Peyer's patch (tissue), 4 donors: Measurements from ENCODE around the gene TENT5C. TPM values are rescaled to one million over a fixed set of nuclear protein-coding genes. Genes with fewer than 3 reads are reported as not detected.

ENCODE experiments used
- DNase-seq, 3 donors: peaks; one replicate each; pipeline ENCODE4 v3.0.0-alpha.2; 2017 to 2019
- H3K27ac ChIP-seq, 4 donors: fragments of 200-600 bp; sonication (generic); one replicate each; pipeline ENCODE4 v1.5.1; 2016 to 2019
- H3K27me3 ChIP-seq, 2 donors: fragments of 200-600 bp; sonication (generic); one replicate each; pipeline ENCODE4 v1.5.1; 2019
- H3K36me3 ChIP-seq, 3 donors: fragments of 200-600 bp; sonication (generic); one replicate each; pipeline ENCODE4 v1.5.1; 2016 to 2019
- H3K4me1 ChIP-seq, 4 donors: fragments of 200-600 bp; sonication (generic); one replicate each; pipeline ENCODE4 v1.5.1; 2016 to 2019
- H3K4me3 ChIP-seq, 4 donors: fragments of 200-600 bp; sonication (generic); 1 replicate in 3 of 4; 2 replicates in 1 of 4; pipeline ENCODE4 v1.5.1; 2016 to 2019; ENCODE audit warnings: mild to moderate bottlenecking in 1 of 4
- H3K9me3 ChIP-seq, 4 donors: fragments of 200-600 bp; sonication (generic); one replicate each; pipeline ENCODE4 v1.5.1; 2016 to 2019; ENCODE audit warnings: mild to moderate bottlenecking in 1 of 4
- POLR2A ChIP-seq, 2 donors: fragments of 450-650 bp; IDR thresholded peaks; one replicate each; pipeline ENCODE4 v1.5.1; 2017; ENCODE audit warnings: antibody characterized with exemption in 2 of 2, mild to moderate bottlenecking in 2 of 2, moderate library complexity in 2 of 2
- total RNA-seq, 4 donors: library from RNA; depleted of rRNA; stranded (reverse); fragments of >200 nt; gene quantifications; one replicate each; pipeline ENCODE4 v1.1.0, GENCODE V29; 2016
- TF ChIP-seq, protein P1 (sequence below), 6 experiments: fragments of 450-650 bp in 4 of 6; fragments of 200-600 bp in 2 of 6; sonication (generic) in 1 of 6; IDR thresholded peaks; one replicate each; pipeline ENCODE4 v1.5.1; 2017 to 2019; ENCODE audit warnings: antibody characterized with exemption in 6 of 6, mild to moderate bottlenecking in 3 of 6, moderate library complexity in 1 of 6

The TENT5C gene
- total RNA-seq, 4 donors from 2014 or later = 6.4 to 20.6 (median 12.8) TPM

DNA sequence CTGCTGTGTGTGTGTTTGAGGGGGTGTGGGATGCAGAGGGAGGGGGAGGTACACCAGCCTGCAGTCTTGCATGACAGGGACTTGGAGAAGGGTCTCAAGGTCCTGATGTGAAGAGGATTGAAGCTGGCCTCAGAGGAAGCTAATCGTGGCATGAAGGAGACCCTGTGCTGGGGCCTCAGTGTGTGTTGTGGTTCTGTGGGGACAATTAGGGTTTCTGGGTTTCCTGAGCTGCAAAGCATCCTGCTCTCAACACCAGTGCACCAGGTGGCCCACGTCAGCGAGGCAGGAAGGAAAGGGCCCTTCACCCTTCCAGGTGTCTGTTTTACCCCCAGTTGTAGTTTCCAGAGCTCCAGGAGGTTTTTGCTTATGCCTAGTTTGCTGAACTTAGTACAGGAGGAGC lies 52.8 kb downstream of the TENT5C start:
- no peaks in the 10 kb centered on the region for H3K9me3 ChIP-seq
- peaks cover 0 to 46% (median 27%) of the 10 kb centered on the region in 4 donors for H3K4me1 ChIP-seq
- DNase-seq = peak in 2 of 3 donors; percentile 89 to 93
- TF ChIP-seq POLR2A (IDR thresholded peaks at IDR 0.05) = no peak
- TF ChIP-seq, protein P1, sequence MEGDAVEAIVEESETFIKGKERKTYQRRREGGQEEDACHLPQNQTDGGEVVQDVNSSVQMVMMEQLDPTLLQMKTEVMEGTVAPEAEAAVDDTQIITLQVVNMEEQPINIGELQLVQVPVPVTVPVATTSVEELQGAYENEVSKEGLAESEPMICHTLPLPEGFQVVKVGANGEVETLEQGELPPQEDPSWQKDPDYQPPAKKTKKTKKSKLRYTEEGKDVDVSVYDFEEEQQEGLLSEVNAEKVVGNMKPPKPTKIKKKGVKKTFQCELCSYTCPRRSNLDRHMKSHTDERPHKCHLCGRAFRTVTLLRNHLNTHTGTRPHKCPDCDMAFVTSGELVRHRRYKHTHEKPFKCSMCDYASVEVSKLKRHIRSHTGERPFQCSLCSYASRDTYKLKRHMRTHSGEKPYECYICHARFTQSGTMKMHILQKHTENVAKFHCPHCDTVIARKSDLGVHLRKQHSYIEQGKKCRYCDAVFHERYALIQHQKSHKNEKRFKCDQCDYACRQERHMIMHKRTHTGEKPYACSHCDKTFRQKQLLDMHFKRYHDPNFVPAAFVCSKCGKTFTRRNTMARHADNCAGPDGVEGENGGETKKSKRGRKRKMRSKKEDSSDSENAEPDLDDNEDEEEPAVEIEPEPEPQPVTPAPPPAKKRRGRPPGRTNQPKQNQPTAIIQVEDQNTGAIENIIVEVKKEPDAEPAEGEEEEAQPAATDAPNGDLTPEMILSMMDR (IDR thresholded peaks at IDR 0.05) = no peak
- peak overlapping the region in 3 of 4 donors; percentile 37 to 69 (median 47) for H3K27ac ChIP-seq
- H3K4me3 ChIP-seq = no peak overlapping the region
- no peaks in the 10 kb centered on the region for H3K27me3 ChIP-seq
- no peaks in the 10 kb centered on the region for H3K36me3 ChIP-seq

DNA sequence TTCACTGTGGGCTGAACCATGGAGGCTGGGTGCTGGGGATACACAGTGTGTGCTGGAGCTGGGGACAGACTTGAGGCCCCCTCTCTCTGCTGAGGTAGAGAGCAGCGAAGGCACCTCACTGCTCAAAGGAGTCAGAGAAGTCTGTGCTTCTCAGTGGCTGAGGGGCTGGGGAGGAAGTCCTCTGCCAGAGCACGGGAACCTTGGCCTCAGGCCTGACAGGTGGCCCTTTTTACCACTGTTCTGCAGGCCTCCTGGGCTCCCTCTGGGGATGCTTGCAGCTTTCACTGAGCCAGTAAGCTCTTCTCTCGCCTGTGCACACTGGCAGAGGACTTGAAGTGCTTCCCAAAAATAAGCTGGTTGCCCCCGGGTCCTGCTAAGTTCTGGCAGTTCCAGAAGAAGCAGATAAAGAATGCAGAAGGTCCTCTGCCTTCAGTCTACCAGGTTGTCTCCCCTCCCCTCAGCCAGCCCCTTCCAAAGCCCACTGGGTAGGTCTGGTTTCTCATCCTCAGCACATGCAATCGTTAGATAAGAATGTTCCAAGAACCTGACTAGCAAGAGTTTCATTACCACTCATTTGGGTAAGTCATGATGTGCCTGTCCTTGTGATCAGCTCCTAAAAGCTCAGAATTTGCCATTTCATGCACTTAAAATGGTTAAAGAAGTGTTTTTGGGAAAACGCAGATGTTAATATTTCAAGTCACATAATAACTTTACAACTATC lies 53.9 kb downstream of the TENT5C start:
- H3K36me3 ChIP-seq = no peaks in the 10 kb centered on the region
- no peaks in the 10 kb centered on the region for H3K9me3 ChIP-seq
- no peak overlapping the region for H3K4me3 ChIP-seq
- peaks cover 0 to 45% (median 26%) of the 10 kb centered on the region in 4 donors for H3K4me1 ChIP-seq
- peak overlapping the region in 3 of 4 donors; percentile 34 to 69 (median 37) for H3K27ac ChIP-seq
- no peak for TF ChIP-seq POLR2A (IDR thresholded peaks at IDR 0.05)
- TF ChIP-seq, protein P1 (IDR thresholded peaks at IDR 0.05) = no peak
- no peaks in the 10 kb centered on the region for H3K27me3 ChIP-seq
- peak in 2 of 3 donors; percentile 74 to 79 for DNase-seq

DNA sequence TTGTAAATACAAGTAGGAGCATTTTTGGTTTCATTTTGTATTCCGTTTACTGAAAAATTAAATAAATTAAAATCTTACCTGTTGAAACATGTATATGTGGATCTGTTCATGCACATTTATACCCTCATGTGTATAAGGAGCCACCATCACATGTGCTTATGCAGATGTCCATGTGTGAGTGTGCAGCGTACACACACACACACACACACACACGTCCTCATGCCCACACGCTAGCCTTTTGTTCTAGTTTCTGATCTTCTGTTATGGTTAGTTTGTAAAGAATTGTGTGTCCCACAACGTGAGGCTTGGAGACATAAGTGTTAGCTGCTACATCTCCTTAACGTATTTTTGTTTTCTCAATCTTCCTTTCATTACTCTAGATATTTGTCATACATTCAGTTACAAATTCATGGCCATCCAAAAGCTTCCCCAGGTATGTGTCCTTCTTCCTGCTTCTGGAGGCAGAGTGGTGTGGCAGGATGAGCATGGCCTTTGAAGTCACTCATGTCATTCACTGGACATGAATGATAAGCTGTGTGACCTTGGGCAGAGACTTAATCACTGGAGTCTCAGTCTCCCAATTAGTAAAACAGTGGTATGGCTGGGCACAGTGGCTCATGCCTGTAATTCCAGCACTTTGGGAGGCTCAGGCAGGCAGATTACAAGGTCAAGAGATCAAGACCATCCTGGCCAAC lies 54.6 kb downstream of the TENT5C start:
- TF ChIP-seq POLR2A (IDR thresholded peaks at IDR 0.05) = no peak
- no peaks in the 10 kb centered on the region for H3K9me3 ChIP-seq
- peaks cover 0 to 38% (median 23%) of the 10 kb centered on the region in 4 donors for H3K4me1 ChIP-seq

DNA sequence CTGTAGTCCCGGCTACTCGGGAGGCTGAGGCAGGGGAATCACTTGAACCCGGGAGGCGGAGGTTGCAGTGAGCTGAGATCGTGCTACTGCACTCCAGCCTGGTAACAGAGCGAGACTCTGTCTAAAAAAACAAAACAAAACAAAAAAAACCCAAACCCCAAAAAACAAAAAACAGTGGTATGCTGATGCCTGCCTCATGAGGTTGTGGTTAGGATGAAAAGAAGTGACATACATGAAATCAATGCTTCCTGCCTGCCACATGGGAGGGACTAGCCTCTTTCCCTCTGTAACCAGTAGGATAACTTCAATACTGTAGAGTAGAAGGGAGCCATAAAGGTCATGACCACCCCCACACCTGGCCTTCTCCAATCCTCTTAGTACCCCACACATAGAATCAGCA lies 55.2 kb downstream of the TENT5C start:
- peak in 1 of 3 donors; percentile 53 for DNase-seq
- Histone ChIP-seq H3K9me3 (no peaks in the 10 kb centered on the region), H3K4me1 (peaks cover 0 to 32% (median 20%) of the 10 kb centered on the region in 4 donors), H3K27ac (peak overlapping the region in 1 of 4 donors; percentile 22), H3K27me3 (no peaks in the 10 kb centered on the region), H3K36me3 (no peaks in the 10 kb centered on the region), H3K4me3 (no peak overlapping the region)
- TF ChIP-seq POLR2A (IDR thresholded peaks at IDR 0.05) = no peak
- TF ChIP-seq, protein P1 (IDR thresholded peaks at IDR 0.05) = no peak

More for the DNA sequence above, 54.6 kb downstream of the TENT5C start:
- no peak for DNase-seq
- Histone ChIP-seq H3K27me3 (no peaks in the 10 kb centered on the region), H3K4me3 (no peak overlapping the region), H3K27ac (peak overlapping the region in 1 of 4 donors; percentile 22), H3K36me3 (no peaks in the 10 kb centered on the region)

DNA sequence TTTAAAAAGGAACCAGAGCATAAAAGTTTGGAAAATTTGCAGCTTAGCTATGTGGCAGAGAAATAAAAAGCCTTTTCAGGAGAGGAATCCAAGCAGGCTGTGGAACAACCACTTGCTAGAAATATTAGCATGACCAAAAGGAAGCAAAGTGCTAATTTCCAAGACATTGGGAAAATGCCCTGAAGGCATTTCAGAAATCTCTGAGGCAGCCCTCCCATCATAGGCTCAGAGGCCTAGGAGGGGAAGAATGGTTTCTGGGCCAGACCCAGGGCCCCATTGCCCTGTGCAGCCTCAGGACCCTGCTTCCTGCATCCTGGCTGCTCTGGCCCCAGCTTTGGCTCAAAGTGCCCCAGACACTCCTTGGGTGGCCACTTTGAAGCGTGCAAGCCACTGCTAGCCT lies 56.8 kb downstream of the TENT5C start:
- H3K27me3 ChIP-seq = no peaks in the 10 kb centered on the region
- H3K27ac ChIP-seq = peak overlapping the region in 1 of 4 donors; percentile 71
- TF ChIP-seq, protein P1 (IDR thresholded peaks at IDR 0.05) = no peak
- TF ChIP-seq POLR2A (IDR thresholded peaks at IDR 0.05) = no peak
- H3K4me3 ChIP-seq = no peak overlapping the region
- DNase-seq = no peak
- H3K36me3 ChIP-seq = no peaks in the 10 kb centered on the region
- H3K9me3 ChIP-seq = no peaks in the 10 kb centered on the region
- peaks cover 0 to 27% (median 20%) of the 10 kb centered on the region in 4 donors for H3K4me1 ChIP-seq
